GM08714 (cell line): ENCODE measurements around the gene SMC6.
A peak's percentile ranks its signal among the peaks of the same experiment; 100 is the strongest.

Source experiments
- H3K4me3 ChIP-seq: fragments of 200-500 bp; sonication (Bioruptor generic); 2 replicates; pipeline ENCODE4 v1.5.1; 2014; ENCODE audit warnings: mild to moderate bottlenecking, low read length, inconsistent platforms
- ZNF274 ChIP-seq: IDR thresholded peaks from 2 replicates; pipeline ENCODE4 v1.6.1; 2012; ENCODE audit warnings: mild to moderate bottlenecking, low read depth, low read length

Gene SMC6

GRCh38 chr2:17752246-17752645, 1.4 kb downstream of the SMC6 start:
- TF ChIP-seq ZNF274, result no peak
- H3K4me3 ChIP-seq, result peak overlapping the region; percentile 98; the same call in 1 of the 2 replicates

GRCh38 chr2:17749753-17750438, 3.7 kb downstream of the SMC6 start:
- H3K4me3 ChIP-seq, result no peak overlapping the region; the same call in 1 of the 2 replicates
- TF ChIP-seq ZNF274, result no peak

GRCh38 chr2:17748745-17749144, 4.9 kb downstream of the SMC6 start:
- no peak overlapping the region for H3K4me3 ChIP-seq
- TF ChIP-seq ZNF274, result no peak

- no peak for TF ChIP-seq ZNF274
- H3K4me3 ChIP-seq, result no peak overlapping the region
Measured at GRCh38 chr2:17747684-17748452, 5.7 kb downstream of the SMC6 start.

GRCh38 chr2:17740203-17740602, 13.4 kb downstream of the SMC6 start:
- TF ChIP-seq ZNF274, result no peak
- no peak overlapping the region for H3K4me3 ChIP-seq

- no peak overlapping the region for H3K4me3 ChIP-seq
- TF ChIP-seq ZNF274, result no peak
Measured at GRCh38 chr2:17736989-17737388, 16.6 kb downstream of the SMC6 start.

- no peak overlapping the region for H3K4me3 ChIP-seq
- TF ChIP-seq ZNF274, result no peak
Measured at GRCh38 chr2:17735864-17736263, 17.7 kb downstream of the SMC6 start.

- TF ChIP-seq ZNF274, result no peak
Measured at GRCh38 chr2:17733599-17733998, 20.0 kb downstream of the SMC6 start.

GRCh38 chr2:17729880-17730279, 23.7 kb downstream of the SMC6 start:
- no peak for TF ChIP-seq ZNF274

More at GRCh38 chr2:17733599-17733998, 20.0 kb downstream of the SMC6 start:
- H3K4me3 ChIP-seq, result no peak overlapping the region

GRCh38 chr2:17728210-17728609, 25.4 kb downstream of the SMC6 start:
- H3K4me3 ChIP-seq, result no peak overlapping the region
- no peak for TF ChIP-seq ZNF274

More at GRCh38 chr2:17729880-17730279, 23.7 kb downstream of the SMC6 start:
- no peak overlapping the region for H3K4me3 ChIP-seq

- H3K4me3 ChIP-seq, result no peak overlapping the region
- no peak for TF ChIP-seq ZNF274
Measured at GRCh38 chr2:17719562-17720371, 33.8 kb downstream of the SMC6 start.

GRCh38 chr2:17718689-17719088, 34.9 kb downstream of the SMC6 start:
- TF ChIP-seq ZNF274, result no peak
- no peak overlapping the region for H3K4me3 ChIP-seq

- TF ChIP-seq ZNF274, result no peak
- H3K4me3 ChIP-seq, result no peak overlapping the region
Measured at GRCh38 chr2:17717666-17718065, 35.9 kb downstream of the SMC6 start.

- no peak for TF ChIP-seq ZNF274
Measured at GRCh38 chr2:17713291-17713690, 40.3 kb downstream of the SMC6 start.

More at GRCh38 chr2:17713291-17713690, 40.3 kb downstream of the SMC6 start:
- no peak overlapping the region for H3K4me3 ChIP-seq
